Stomach (tissue), 4 donors: ENCODE measurements around the gene WHRN.

Experiments
- CTCF ChIP-seq, 7 experiments: fragments of 450-650 bp in 4 of 7; fragments of 200-600 bp in 3 of 7; sonication (generic) in 3 of 7; IDR thresholded peaks; one replicate each; pipeline ENCODE4 v1.5.1; 2016 to 2019; ENCODE audit warnings: antibody characterized with exemption in 7 of 7, control low read depth in 2 of 7, mild to moderate bottlenecking in 1 of 7
- POLR2A ChIP-seq, 4 donors: fragments of 450-650 bp; IDR thresholded peaks; one replicate each; pipeline ENCODE4 v1.6.1; 2016; ENCODE audit warnings: antibody characterized with exemption in 4 of 4, control low read depth in 2 of 4, mild to moderate bottlenecking in 1 of 4, moderate library complexity in 1 of 4
- POLR2AphosphoS5 ChIP-seq, 3 donors: sonication (generic); formaldehyde crosslinking; IDR thresholded peaks; one replicate each; pipeline ENCODE4 v1.6.1; 2016; ENCODE audit warnings: antibody characterized with exemption in 3 of 3

- TF ChIP-seq CTCF (IDR thresholded peaks at IDR 0.05), result no peak
- no peak for TF ChIP-seq POLR2AphosphoS5 (IDR thresholded peaks at IDR 0.05)
- TF ChIP-seq POLR2A (IDR thresholded peaks at IDR 0.05), result no peak
Measured at GRCh38 chr9:114480746-114481435, 24.4 kb downstream of the WHRN start.
